ENCODE measurements around the gene DYRK1B. TPM values are rescaled to one million over a fixed set of nuclear protein-coding genes. Genes with fewer than 3 reads are reported as not detected.

Gene DYRK1B
- total RNA-seq, 2 donors from 2014 or later: 18.2 to 48.7 TPM

GRCh38 chr19:39825531-39826076 lies 8.4 kb downstream of the DYRK1B start:
- Histone ChIP-seq H3K36me3 (peaks cover 2 to 24% of the 10 kb centered on the region in 2 donors), H3K27me3 (replicated peaks; ENCODE audit: insufficient read depth) (no peaks in the 10 kb centered on the region), H3K9me3 (no peaks in the 10 kb centered on the region), H3K4me3 (no peak overlapping the region), H3K27ac (no peak overlapping the region), H3K4me1 (replicated peaks) (no peaks in the 10 kb centered on the region)
- DNase-seq (ENCODE audit: low spot score): no peak
- WGBS: 82% methylated on average over 11 of the region's 17 CpGs
- intact Hi-C loops (cut with DNase I): no loop called here
- no peak for TF ChIP-seq POLR2A (IDR thresholded peaks at IDR 0.05)
- no peak for TF ChIP-seq CTCF (IDR thresholded peaks at IDR 0.05)
- TF ChIP-seq POLR2AphosphoS5 (IDR thresholded peaks at IDR 0.05): no peak

GRCh38 chr19:39825093-39825463 lies 8.9 kb downstream of the DYRK1B start:
- no peak for DNase-seq (ENCODE audit: low spot score)
- no peaks in the 10 kb centered on the region for H3K27me3 ChIP-seq (replicated peaks; ENCODE audit: insufficient read depth)
- no peaks in the 10 kb centered on the region for H3K9me3 ChIP-seq
- H3K36me3 ChIP-seq: peaks cover 2 to 19% of the 10 kb centered on the region in 2 donors
- H3K4me1 ChIP-seq (replicated peaks): no peaks in the 10 kb centered on the region
- H3K4me3 ChIP-seq: no peak overlapping the region
- 70% methylated on average over 11 of the region's 11 CpGs for WGBS
- H3K27ac ChIP-seq: peak overlapping the region; percentile 65 to 73
- TF ChIP-seq CTCF (IDR thresholded peaks at IDR 0.05) (no peak), POLR2AphosphoS5 (IDR thresholded peaks at IDR 0.05) (no peak), POLR2A (IDR thresholded peaks at IDR 0.05) (no peak)
- intact Hi-C loops (cut with DNase I): no loop called here

GRCh38 chr19:39824143-39825092 lies 9.5 kb downstream of the DYRK1B start:
- intact Hi-C loops (cut with DNase I): no loop called here
- peak; percentile 95 for DNase-seq (ENCODE audit: low spot score)
- Histone ChIP-seq H3K27ac (peak overlapping the region; percentile 65 to 73), H3K36me3 (peaks cover 2 to 12% of the 10 kb centered on the region in 2 donors), H3K4me3 (peak overlapping the region; percentile 62 to 71), H3K27me3 (replicated peaks; ENCODE audit: insufficient read depth) (no peaks in the 10 kb centered on the region), H3K4me1 (replicated peaks) (no peaks in the 10 kb centered on the region), H3K9me3 (no peaks in the 10 kb centered on the region)
- TF ChIP-seq POLR2A (IDR thresholded peaks at IDR 0.05): peak; percentile 64
- TF ChIP-seq CTCF (IDR thresholded peaks at IDR 0.05): peak in 2 of 4 experiments; percentile 30 to 43
- TF ChIP-seq POLR2AphosphoS5 (IDR thresholded peaks at IDR 0.05): peak; percentile 95
- 4% methylated on average over 47 of the region's 47 CpGs for WGBS

GRCh38 chr19:39823686-39824085 lies 10.3 kb downstream of the DYRK1B start:
- intact Hi-C loops (cut with DNase I): no loop called here
- H3K4me3 ChIP-seq: peak overlapping the region; percentile 62 to 71
- no peak for DNase-seq (ENCODE audit: low spot score)
- no peaks in the 10 kb centered on the region for H3K9me3 ChIP-seq
- no peaks in the 10 kb centered on the region for H3K27me3 ChIP-seq (replicated peaks; ENCODE audit: insufficient read depth)
- TF ChIP-seq POLR2AphosphoS5 (IDR thresholded peaks at IDR 0.05): no peak
- TF ChIP-seq POLR2A (IDR thresholded peaks at IDR 0.05): no peak
- no peak for TF ChIP-seq CTCF (IDR thresholded peaks at IDR 0.05)
- peaks cover 2 to 10% of the 10 kb centered on the region in 2 donors for H3K36me3 ChIP-seq
- peak overlapping the region; percentile 65 to 73 for H3K27ac ChIP-seq
- 19% methylated on average over 7 of the region's 7 CpGs for WGBS
- H3K4me1 ChIP-seq (replicated peaks): no peaks in the 10 kb centered on the region
